HG03066 (cell line): ENCODE results near the gene THADA.
"Not testable (repeated sequence)": the region's sequence is repeated elsewhere in the genome, so short reads cannot be mapped to it uniquely, and the experiment has no call there.

Source experiments
- ATAC-seq: cut with Tn5 transposase; IDR thresholded peaks from one replicate; pipeline ENCODE4 v1.9.1; 2021; ENCODE audit warnings: low read depth; ENCODE audit not compliant: unreplicated experiment

The THADA gene

GRCh38 chr2:43600596-43600995, 4.8 kb upstream of the THADA start:
- not testable (repeated sequence) for ATAC-seq

GRCh38 chr2:43594875-43595274, 963 bp downstream of the THADA start:
- ATAC-seq, result no peak

GRCh38 chr2:43593254-43593653, 2.6 kb downstream of the THADA start:
- no peak for ATAC-seq

- no peak for ATAC-seq
These were observed 3.4 kb downstream of the THADA start for GRCh38 chr2:43592443-43592842.

GRCh38 chr2:43585708-43586107, 10.1 kb downstream of the THADA start:
- no peak for ATAC-seq

- ATAC-seq, result no peak
These were observed 16.4 kb downstream of the THADA start for GRCh38 chr2:43579275-43579981.

GRCh38 chr2:43576981-43577892, 18.6 kb downstream of the THADA start:
- no peak for ATAC-seq

GRCh38 chr2:43572244-43572643, 23.6 kb downstream of the THADA start:
- ATAC-seq, result no peak

GRCh38 chr2:43569921-43570320, 25.9 kb downstream of the THADA start:
- no peak for ATAC-seq

- no peak for ATAC-seq
These were observed 27.6 kb downstream of the THADA start for GRCh38 chr2:43568228-43568627.

GRCh38 chr2:43566461-43566729, 29.4 kb downstream of the THADA start:
- ATAC-seq, result no peak

GRCh38 chr2:43563679-43564078, 32.2 kb downstream of the THADA start:
- no peak for ATAC-seq

GRCh38 chr2:43560231-43560547, 35.6 kb downstream of the THADA start:
- ATAC-seq, result no peak

- ATAC-seq, result peak; percentile 88
These were observed 36.2 kb downstream of the THADA start for GRCh38 chr2:43559391-43560230.

GRCh38 chr2:43557196-43557595, 38.6 kb downstream of the THADA start:
- ATAC-seq, result no peak

GRCh38 chr2:43556256-43556655, 39.6 kb downstream of the THADA start:
- ATAC-seq, result no peak

- ATAC-seq, result no peak
These were observed 42.4 kb downstream of the THADA start for GRCh38 chr2:43553341-43553855.

- no peak for ATAC-seq
These were observed 43.8 kb downstream of the THADA start for GRCh38 chr2:43551990-43552389.

- ATAC-seq, result not testable (repeated sequence)
These were observed 47.5 kb downstream of the THADA start for GRCh38 chr2:43548381-43548780.

- no peak for ATAC-seq
These were observed 53.4 kb downstream of the THADA start for GRCh38 chr2:43542285-43542933.

GRCh38 chr2:43541165-43541564, 54.7 kb downstream of the THADA start:
- no peak for ATAC-seq
